HG03442 (cell line): ENCODE data around the gene KIF5C.

Experiments
- ATAC-seq: cut with Tn5 transposase; IDR thresholded peaks from one replicate; pipeline ENCODE4 v1.9.1; 2021; ENCODE audit warnings: mild to moderate bottlenecking, moderate library complexity; ENCODE audit not compliant: unreplicated experiment

Gene KIF5C

GRCh38 chr2:148922776-148923475 is 47.9 kb downstream of the KIF5C start:
- ATAC-seq = no peak

DNA sequence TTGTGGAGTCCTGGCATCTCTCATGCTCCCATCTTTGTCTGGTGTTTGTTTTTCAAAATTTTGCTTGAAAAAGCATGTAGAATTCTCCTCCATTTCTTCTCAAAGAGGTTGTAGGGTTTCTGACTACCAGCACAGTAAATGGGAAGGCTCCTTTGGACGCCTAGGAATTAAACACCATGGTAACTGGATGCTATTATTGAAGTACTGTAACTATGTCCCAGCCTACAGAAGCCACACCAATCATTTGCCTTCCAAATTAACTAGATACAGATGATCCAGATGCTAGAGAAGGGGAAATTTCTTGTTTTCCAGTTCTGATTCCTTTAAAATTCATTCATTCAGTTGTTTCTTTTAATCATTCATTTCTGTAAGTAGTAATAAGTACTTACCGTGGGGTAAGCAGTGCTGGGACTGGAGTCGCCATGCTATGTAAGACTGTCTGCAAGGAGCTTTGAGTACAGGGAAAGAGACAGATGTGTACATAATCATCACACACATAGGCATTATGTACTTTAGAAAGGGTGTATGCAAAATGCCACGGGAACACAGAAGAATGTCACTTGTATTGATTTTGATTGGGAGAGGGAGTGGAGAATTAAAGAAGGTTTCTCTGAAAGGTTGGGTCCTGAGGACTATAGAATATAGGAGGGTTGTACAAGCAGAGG is 49.6 kb downstream of the KIF5C start:
- ATAC-seq = no peak

DNA sequence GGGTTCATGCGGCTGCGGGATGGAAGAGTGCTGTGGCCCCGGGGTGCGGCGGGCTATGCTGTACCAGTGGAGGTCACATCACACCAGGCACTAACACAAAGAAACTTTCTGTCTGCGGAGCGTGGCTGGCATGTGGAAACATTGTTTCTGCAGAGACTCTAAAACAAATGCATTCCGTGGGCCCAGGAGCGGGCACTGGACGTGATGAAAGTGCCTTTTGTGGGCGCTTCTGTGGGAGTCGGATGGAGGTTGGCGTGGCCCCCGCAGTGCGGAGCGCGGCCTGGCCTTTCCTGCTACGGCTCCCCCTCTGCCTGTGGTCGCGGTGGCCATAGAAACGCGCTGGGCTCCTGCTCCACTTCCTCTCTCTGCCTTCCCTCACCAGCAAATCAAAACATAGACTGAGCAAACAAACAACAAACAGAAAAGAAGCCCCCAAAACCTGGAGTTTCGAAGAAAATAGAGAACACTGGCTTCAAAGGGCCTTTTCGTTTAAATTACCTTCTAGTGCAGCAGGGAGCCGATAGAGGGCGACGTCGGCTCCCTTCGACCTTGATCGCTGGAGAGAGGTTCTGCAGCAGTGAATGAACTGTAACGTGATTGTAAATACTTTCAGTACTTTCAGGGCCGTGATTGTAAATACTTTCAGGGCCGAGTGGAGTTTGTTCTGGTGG is 51.4 kb downstream of the KIF5C start:
- peak; percentile 73 for ATAC-seq

- peak; percentile 75 for ATAC-seq
Observed at GRCh38 chr2:148926981-148927401, 52.0 kb downstream of the KIF5C start.

DNA sequence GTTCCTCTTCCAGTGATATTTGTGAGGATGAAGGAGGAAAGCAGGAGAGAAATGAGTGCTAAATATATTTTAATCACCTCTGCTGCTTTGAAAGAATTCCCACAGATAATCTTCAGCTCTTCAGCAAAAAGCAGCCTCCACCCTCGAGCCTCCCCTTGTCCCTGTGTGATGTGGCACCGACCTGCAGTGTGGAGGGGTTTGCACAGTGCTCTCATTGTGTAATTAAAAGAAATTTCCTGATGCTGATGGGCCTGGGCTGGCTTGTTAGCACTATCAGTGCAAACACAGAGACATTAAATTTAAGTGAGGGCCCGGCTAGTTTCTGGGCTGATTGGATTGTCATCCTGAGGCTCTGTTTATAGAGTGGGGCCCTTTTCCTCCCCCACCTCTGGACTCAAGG is 53.4 kb downstream of the KIF5C start:
- ATAC-seq = no peak

- ATAC-seq = no peak
Observed at GRCh38 chr2:148930046-148930775, 55.2 kb downstream of the KIF5C start.

DNA sequence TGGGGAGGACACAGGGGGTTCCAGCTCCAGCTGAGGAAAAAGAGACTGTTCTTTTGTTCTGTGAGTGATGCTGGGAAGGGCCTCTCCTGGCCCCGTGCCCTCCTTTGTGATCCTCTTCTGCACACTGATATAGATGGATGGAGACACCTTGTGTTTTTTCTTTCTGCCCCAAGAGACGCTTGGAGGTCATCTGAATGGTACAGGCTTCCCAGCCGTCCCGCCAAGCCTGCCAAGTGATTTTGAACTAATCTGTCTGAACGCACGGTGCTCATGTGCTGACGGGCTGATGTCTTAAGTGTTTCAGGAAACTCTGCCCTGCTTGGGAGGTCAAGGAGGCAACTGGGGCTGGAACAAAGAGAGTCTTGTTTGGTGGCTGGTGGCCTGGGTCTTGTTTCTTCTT is 57.5 kb downstream of the KIF5C start:
- no peak for ATAC-seq

DNA sequence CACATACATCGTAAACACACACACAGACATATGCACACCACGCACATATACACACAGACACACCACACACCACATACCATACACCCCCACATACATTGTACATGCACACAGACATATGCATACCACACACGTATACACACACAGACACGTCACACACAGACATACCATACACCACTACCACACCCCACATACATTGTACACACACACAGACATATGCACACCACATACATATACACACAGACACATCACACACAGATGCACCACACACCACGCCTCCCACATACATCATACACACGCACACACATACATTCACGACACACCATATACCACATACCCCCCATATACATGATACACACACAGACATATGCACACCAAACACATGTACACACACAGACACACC is 58.4 kb downstream of the KIF5C start:
- ATAC-seq = no peak

DNA sequence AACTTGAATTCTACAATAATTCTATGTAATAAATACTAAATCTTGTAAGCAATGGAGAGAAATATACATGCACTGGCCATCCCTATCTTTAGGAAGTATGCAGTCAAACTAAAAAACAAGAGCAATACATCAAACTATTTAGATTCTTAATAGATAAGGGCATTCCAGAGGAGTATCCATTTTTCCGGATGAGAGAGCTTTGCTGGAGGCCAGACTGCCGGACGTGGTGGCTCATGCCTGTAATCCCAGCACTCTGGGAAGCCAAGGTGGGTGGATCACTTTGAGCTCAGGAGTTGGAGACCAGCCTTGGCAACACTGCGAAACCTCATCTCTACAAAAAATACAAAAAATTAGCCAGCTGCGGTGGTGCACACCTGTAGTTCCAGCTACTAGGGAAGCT is 60.8 kb downstream of the KIF5C start:
- ATAC-seq = no peak

- no peak for ATAC-seq
Observed at GRCh38 chr2:148936857-148937450, 61.9 kb downstream of the KIF5C start.

DNA sequence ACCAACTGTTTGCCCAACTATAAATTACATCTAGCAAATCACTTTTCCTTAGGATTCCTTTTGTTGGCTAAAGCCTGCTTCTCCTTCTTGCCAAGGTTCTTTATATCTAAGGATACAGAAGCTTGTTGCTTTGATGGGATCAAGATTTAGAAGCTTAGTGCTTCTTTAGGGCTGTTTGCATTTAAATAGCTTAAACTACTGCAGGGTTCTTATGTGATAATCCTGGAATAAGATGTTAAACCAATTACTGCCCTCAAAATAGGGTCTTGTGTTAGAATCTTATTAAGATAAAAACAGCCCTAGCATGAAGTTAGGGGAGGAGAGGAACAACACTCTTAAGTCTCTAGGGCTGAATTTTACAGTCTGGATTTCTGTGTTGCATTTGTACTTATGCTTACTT is 64.2 kb downstream of the KIF5C start:
- no peak for ATAC-seq

- ATAC-seq = no peak
Observed at GRCh38 chr2:148943097-148943496, 68.1 kb downstream of the KIF5C start.

- ATAC-seq = no peak
Observed at GRCh38 chr2:148944536-148944935, 69.5 kb downstream of the KIF5C start.

- no peak for ATAC-seq
Observed at GRCh38 chr2:148947299-148947698, 72.3 kb downstream of the KIF5C start.

DNA sequence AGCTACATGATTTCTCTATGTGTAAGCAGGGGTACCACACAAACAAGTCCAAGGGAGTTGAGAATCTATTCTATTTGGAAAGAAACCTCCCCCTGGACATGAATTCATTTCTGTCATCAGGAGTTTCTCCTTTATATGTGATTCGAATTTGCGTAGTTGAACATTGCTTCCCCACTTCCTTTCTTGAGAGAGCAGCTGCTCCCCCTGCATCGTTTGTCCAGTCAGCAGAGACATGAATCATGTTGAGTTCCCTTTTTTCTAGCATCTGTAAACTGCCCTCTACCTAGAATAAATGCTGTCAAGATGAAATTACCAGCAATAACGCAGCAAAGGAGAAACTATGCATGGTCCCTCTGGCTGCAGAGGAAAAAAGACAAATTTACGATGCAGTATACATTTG is 73.8 kb downstream of the KIF5C start:
- no peak for ATAC-seq

DNA sequence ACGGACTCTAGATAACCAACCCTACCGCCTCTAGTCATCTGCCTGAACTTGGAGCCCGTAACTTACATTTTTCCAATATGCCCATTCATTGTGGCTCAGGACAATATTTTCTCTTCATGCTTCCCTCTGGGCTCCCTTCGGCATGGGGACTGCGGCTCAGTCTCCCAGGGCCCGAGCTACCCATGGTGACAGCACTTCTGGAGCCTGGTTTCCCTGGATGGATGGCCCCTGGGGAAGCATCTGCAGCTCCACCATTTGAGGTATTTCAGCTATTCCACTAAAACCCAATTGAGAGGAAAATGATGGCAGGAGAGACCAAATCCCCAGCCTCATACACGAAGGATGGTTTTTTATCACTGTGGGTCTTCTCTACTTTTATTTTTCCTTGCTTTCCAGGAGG is 74.3 kb downstream of the KIF5C start:
- ATAC-seq = no peak

DNA sequence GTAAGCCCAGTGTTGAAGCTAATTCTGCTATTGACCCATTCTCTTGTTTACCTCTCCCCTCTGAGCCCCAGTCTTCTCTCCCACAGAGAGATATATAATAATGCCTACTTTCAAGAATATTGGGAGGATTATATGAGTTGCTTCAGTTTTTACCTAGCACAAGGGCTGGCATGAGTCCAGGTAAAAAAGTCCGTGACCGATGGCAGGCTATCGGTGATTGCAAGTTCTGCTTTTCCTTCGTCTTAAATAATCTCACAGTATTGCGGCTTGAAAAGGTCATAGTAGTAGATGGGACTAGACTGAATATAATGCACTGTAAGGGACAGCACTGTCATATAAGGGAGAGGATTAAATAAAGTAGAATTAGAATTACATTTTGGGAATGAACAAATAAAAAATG is 77.6 kb downstream of the KIF5C start:
- ATAC-seq = no peak

GRCh38 chr2:148953426-148953825 is 78.4 kb downstream of the KIF5C start:
- no peak for ATAC-seq

DNA sequence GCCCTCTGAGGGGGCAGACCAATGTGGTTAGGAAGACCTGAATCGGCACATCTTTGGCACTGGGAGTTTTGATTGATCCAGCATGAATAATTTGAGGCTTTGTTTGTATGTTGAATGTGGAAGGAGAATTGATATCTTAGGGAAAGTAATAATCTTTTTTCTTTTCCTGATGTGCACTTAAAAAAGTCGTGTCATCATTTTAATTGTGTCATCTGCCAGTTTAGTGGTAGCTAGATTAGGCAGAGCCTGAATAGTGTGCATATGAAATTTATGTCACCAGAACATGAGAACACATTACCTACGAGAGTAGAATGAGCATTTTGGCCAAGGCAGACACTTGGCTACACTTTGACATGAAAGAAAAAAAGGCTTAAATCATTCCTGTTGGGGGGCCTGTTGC is 79.5 kb downstream of the KIF5C start:
- no peak for ATAC-seq

DNA sequence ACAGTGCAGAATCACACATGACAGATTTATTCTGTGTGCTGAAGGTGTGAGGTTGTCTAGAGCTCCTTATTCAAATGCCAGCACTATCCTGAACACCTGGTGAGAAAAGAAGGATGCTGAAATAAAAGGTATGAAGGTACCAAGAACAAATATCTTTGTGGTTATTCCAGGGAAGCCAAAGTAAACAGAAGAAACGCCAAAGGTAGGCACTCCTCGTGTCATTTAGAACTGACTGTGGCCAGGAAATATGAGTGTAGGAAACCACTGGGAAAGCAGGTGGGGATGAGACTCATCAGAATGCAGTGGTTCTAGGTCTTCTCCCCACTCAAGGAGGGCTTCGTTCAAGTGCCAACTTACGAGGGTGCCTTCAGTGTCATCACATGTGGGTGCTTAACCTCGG is 80.8 kb downstream of the KIF5C start:
- no peak for ATAC-seq

GRCh38 chr2:148957023-148957422 is 82.0 kb downstream of the KIF5C start:
- no peak for ATAC-seq
